Keratinocyte (primary cell): ENCODE results near the gene RALGPS1. TPM values are rescaled to one million over a fixed set of nuclear protein-coding genes. Genes with fewer than 3 reads are reported as not detected.

ENCODE experiments used
- DNase-seq: peaks from one replicate; pipeline ENCODE4 v3.0.0-alpha.2; 2011; ENCODE audit warnings: low read depth, missing footprints, low spot score
- FAIRE-seq: peaks from 2 replicates; lab custom pipeline; 2011; peaks lifted over from hg19 to GRCh38; lab: Jason Lieb, UNC
- H2AFZ ChIP-seq: 2 replicates; pipeline ENCODE4 v1.6.0; 2012; ENCODE audit warnings: low read length, control low read depth, inconsistent platforms; ENCODE audit not compliant: control insufficient read depth
- H3K27ac ChIP-seq: 2 replicates; pipeline ENCODE4 v1.5.1; 2011; ENCODE audit warnings: low read length; ENCODE audit not compliant: control insufficient read depth, insufficient read depth
- H3K27me3 ChIP-seq: 3 replicates; pipeline ENCODE4 v1.6.0; 2011; ENCODE audit warnings: low read length; ENCODE audit not compliant: control insufficient read depth, insufficient read depth; ENCODE audit errors: extremely low read depth
- H3K36me3 ChIP-seq, 2 experiments: 2 replicates in 1 of 2; 3 replicates in 1 of 2; pipeline ENCODE4 v1.5.1; 2011; ENCODE audit warnings: low read length in 2 of 2, mild to moderate bottlenecking in 1 of 2; ENCODE audit not compliant: control insufficient read depth in 2 of 2, insufficient read depth in 2 of 2; ENCODE audit errors: extremely low read depth in 1 of 2
- H3K4me1 ChIP-seq: 3 replicates; pipeline ENCODE4 v1.5.1; 2011; ENCODE audit warnings: low read length; ENCODE audit not compliant: control insufficient read depth, insufficient read depth; ENCODE audit errors: extremely low read depth
- H3K4me2 ChIP-seq: 3 replicates; pipeline ENCODE4 v1.6.0; 2011; ENCODE audit warnings: low read depth, low read length; ENCODE audit not compliant: control insufficient read depth, insufficient read depth; ENCODE audit errors: extremely low read depth
- H3K4me3 ChIP-seq, 3 experiments: fragments of 200-600 bp in 1 of 3; sonication (generic) in 1 of 3; 2 replicates in 2 of 3; 3 replicates in 1 of 3; pipeline ENCODE4 v1.5.1; 2011 to 2016; ENCODE audit warnings: low read length in 3 of 3, mild to moderate bottlenecking in 3 of 3, control low read depth in 2 of 3, inconsistent platforms in 1 of 3, low read depth in 1 of 3, mixed read lengths in 1 of 3, mixed run types in 1 of 3, moderate library complexity in 1 of 3; ENCODE audit not compliant: control insufficient read depth in 2 of 3, insufficient read depth in 2 of 3; ENCODE audit errors: extremely low read depth in 1 of 3
- H3K79me2 ChIP-seq: 2 replicates; pipeline ENCODE4 v1.6.0; 2012; ENCODE audit warnings: low read length; ENCODE audit not compliant: control insufficient read depth, insufficient read depth
- H3K9ac ChIP-seq: 3 replicates; pipeline ENCODE4 v1.6.0; 2011; ENCODE audit warnings: low read length; ENCODE audit not compliant: control insufficient read depth, insufficient read depth; ENCODE audit errors: extremely low read depth
- H3K9me1 ChIP-seq: 3 replicates; pipeline ENCODE4 v1.6.0; 2011; ENCODE audit warnings: low read length; ENCODE audit not compliant: control insufficient read depth, insufficient read depth; ENCODE audit errors: extremely low read depth
- H3K9me3 ChIP-seq: 2 replicates; pipeline ENCODE4 v1.5.1; 2012; ENCODE audit warnings: low read depth, low read length; ENCODE audit not compliant: control insufficient read depth
- H4K20me1 ChIP-seq: 3 replicates; pipeline ENCODE4 v1.6.0; 2011; ENCODE audit warnings: low read length; ENCODE audit not compliant: control insufficient read depth, insufficient read depth; ENCODE audit errors: extremely low read depth
- CTCF ChIP-seq, 3 experiments: IDR thresholded peaks in 1 of 3; conservative IDR thresholded peaks in 1 of 3; optimal IDR thresholded peaks in 1 of 3; 2 replicates in 2 of 3; 3 replicates in 1 of 3; pipeline versions ENCODE3 to v1.5.1; 2011; ENCODE audit warnings: low read length in 3 of 3, mild to moderate bottlenecking in 3 of 3, moderate library complexity in 2 of 3, control low read depth in 1 of 3, inconsistent platforms in 1 of 3; ENCODE audit not compliant: insufficient read depth in 2 of 3; ENCODE audit errors: extremely low read depth in 1 of 3
- EZH2 ChIP-seq: IDR thresholded peaks from one replicate; pipeline ENCODE4 v1.6.1; 2012; ENCODE audit warnings: inconsistent platforms, mild to moderate bottlenecking, low read length, moderate library complexity
- dilution Hi-C: fragments of 300-500 bp; cut with MboI; formaldehyde crosslinking; loops from one replicate; pipeline ENCODE4 v1.7.0; 2020; ENCODE audit warnings: low sequenced_read_pairs; ENCODE audit not compliant: extremely low pct_ligation_motif_present
- polyA plus RNA-seq, 5 experiments: library from polyadenylated mRNA; depleted of rRNA in 3 of 5; stranded (reverse) in 3 of 5; stranded (forward) in 1 of 5; unstranded in 1 of 5; fragments of >200 nt; gene quantifications; 1 replicate in 1 of 5; 2 replicates in 3 of 5; 3 replicates in 1 of 5; pipeline versions ENCODE4 v1.2.1 to v1.2.3, GENCODE V29; 2011 to 2012; ENCODE audit warnings: missing spikeins in 2 of 5, low read depth in 1 of 5, low replicate concordance in 1 of 5

Gene RALGPS1
- polyA plus RNA-seq, 1 donor (not counting 4 experiments of a cell fraction or from before 2014, with no cell fraction given) = 0.56 TPM

- FAIRE-seq (no peak), DNase-seq (no peak)
- Histone ChIP-seq H3K27me3 (peaks cover 41% of the 10 kb centered on the region), H3K79me2 (no peaks in the 10 kb centered on the region), H3K27ac (no peak overlapping the region), H3K9ac (no peak overlapping the region), H2AFZ (no peak overlapping the region), H3K4me2 (no peak overlapping the region), H3K36me3 (no peaks in the 10 kb centered on the region), H3K9me1 (no peaks in the 10 kb centered on the region), H3K9me3 (no peaks in the 10 kb centered on the region), H3K4me3 (no peak overlapping the region), H3K4me1 (no peaks in the 10 kb centered on the region), H4K20me1 (no peaks in the 10 kb centered on the region)
- TF ChIP-seq CTCF (optimal IDR thresholded peaks at IDR 0.05 in 1 of 3, IDR thresholded peaks at IDR 0.05 in 1 of 3, conservative IDR thresholded peaks at IDR 0.05 in 1 of 3; ENCODE audit: extremely low read depth in 1 of 3, insufficient read depth in 2 of 3, low read length in 3 of 3) (no peak), EZH2 (no peak)
- dilution Hi-C loops = no loop called here
These were observed 294.6 kb downstream of the RALGPS1 start for GRCh38 chr9:127209220-127209619.

- DNase-seq (no peak), FAIRE-seq (no peak)
- Histone ChIP-seq H2AFZ (no peak overlapping the region), H3K4me2 (no peak overlapping the region), H3K27ac (no peak overlapping the region), H4K20me1 (no peaks in the 10 kb centered on the region), H3K79me2 (no peaks in the 10 kb centered on the region), H3K36me3 (no peaks in the 10 kb centered on the region), H3K4me3 (no peak overlapping the region), H3K4me1 (no peaks in the 10 kb centered on the region), H3K27me3 (peaks cover 35% of the 10 kb centered on the region), H3K9ac (no peak overlapping the region), H3K9me1 (no peaks in the 10 kb centered on the region), H3K9me3 (no peaks in the 10 kb centered on the region)
- TF ChIP-seq CTCF (optimal IDR thresholded peaks at IDR 0.05 in 1 of 3, IDR thresholded peaks at IDR 0.05 in 1 of 3, conservative IDR thresholded peaks at IDR 0.05 in 1 of 3; ENCODE audit: extremely low read depth in 1 of 3, insufficient read depth in 2 of 3, low read length in 3 of 3) = no peak
- no peak for TF ChIP-seq EZH2
- dilution Hi-C loops = no loop called here
These were observed 295.5 kb downstream of the RALGPS1 start for GRCh38 chr9:127209948-127210640.
